DMS53 (cell line): ENCODE data around the gene CRBN.
A peak's percentile ranks its signal among the peaks of the same experiment; 100 is the strongest.

Source experiments
- DNase-seq: peaks from one replicate; lab custom pipeline; 2025; lab: John Stamatoyannopoulos, UW

Gene CRBN

GRCh38 chr3:3170998-3171397 is 8.5 kb downstream of the CRBN start:
- DNase-seq, result peak; percentile 0

GRCh38 chr3:3165650-3166049 is 13.8 kb downstream of the CRBN start:
- no peak for DNase-seq

GRCh38 chr3:3165241-3165640 is 14.2 kb downstream of the CRBN start:
- DNase-seq, result no peak

- DNase-seq, result no peak
Measured at GRCh38 chr3:3160826-3161225, 18.7 kb downstream of the CRBN start.

GRCh38 chr3:3157484-3157883 is 22.0 kb downstream of the CRBN start:
- no peak for DNase-seq

GRCh38 chr3:3154879-3155610 is 24.4 kb downstream of the CRBN start:
- DNase-seq, result no peak

- DNase-seq, result no peak
Measured at GRCh38 chr3:3151513-3151912, 28.0 kb downstream of the CRBN start.

- no peak for DNase-seq
Measured at GRCh38 chr3:3149560-3149959, 29.9 kb downstream of the CRBN start.

GRCh38 chr3:3145831-3146230 is 33.7 kb downstream of the CRBN start:
- DNase-seq, result no peak

- DNase-seq, result no peak
Measured at GRCh38 chr3:3141939-3142338, 37.6 kb downstream of the CRBN start.

- DNase-seq, result no peak
Measured at GRCh38 chr3:3137526-3137925, 42.0 kb downstream of the CRBN start.

- DNase-seq, result no peak
Measured at GRCh38 chr3:3134750-3135448, 44.6 kb downstream of the CRBN start.

GRCh38 chr3:3133500-3133899 is 46.0 kb downstream of the CRBN start:
- DNase-seq, result no peak

GRCh38 chr3:3129579-3129978 is 49.9 kb downstream of the CRBN start:
- DNase-seq, result no peak

GRCh38 chr3:3127432-3128010 is 52.0 kb downstream of the CRBN start:
- peak; percentile 8 for DNase-seq

GRCh38 chr3:3126477-3127431 is 52.7 kb downstream of the CRBN start, which contains the start of gene TRNT1:
Gene TRNT1 (plus strand): TSS chr3:3126940. CDS start chr3:3129041, 2,101 bp downstream.
- DNase-seq, result peak; percentile 89

GRCh38 chr3:3125977-3126376 is 53.5 kb downstream of the CRBN start:
- DNase-seq, result no peak

- DNase-seq, result no peak
Measured at GRCh38 chr3:3119393-3119851, 60.1 kb downstream of the CRBN start.

- no peak for DNase-seq
Measured at GRCh38 chr3:3117651-3118050, 61.8 kb downstream of the CRBN start.

- DNase-seq, result no peak
Measured at GRCh38 chr3:3113042-3113709, 66.3 kb downstream of the CRBN start.

- no peak for DNase-seq
Measured at GRCh38 chr3:3110749-3111361, 68.6 kb downstream of the CRBN start.
